Measurements from ENCODE around the gene RACGAP1. TPM values are rescaled to one million over a fixed set of nuclear protein-coding genes. Genes with fewer than 3 reads are reported as not detected.
A peak's percentile ranks its signal among the peaks of the same experiment; 100 is the strongest.

Gene RACGAP1
- total RNA-seq, 4 donors from 2014 or later: 10.5 to 23.7 (median 13.1) TPM

- Histone ChIP-seq H3K27ac (no peak overlapping the region), H3K9me3 (no peaks in the 10 kb centered on the region), H3K27me3 (peaks cover 44% of the 10 kb centered on the region), H3K4me3 (peak overlapping the region in 1 of 2 donors; percentile 50), H3K36me3 (no peaks in the 10 kb centered on the region), H3K4me1 (peaks cover 0 to 20% (median 7%) of the 10 kb centered on the region in 3 donors)
- no peak for TF ChIP-seq POLR2A (IDR thresholded peaks at IDR 0.05)
- no peak for TF ChIP-seq EP300 (IDR thresholded peaks at IDR 0.05)
- no peak for TF ChIP-seq POLR2AphosphoS5 (IDR thresholded peaks at IDR 0.05)
- TF ChIP-seq CTCF (IDR thresholded peaks at IDR 0.05): no peak
- no peak for ATAC-seq
- no CpG with 5 or more reads among the region's 37 CpGs for WGBS, 2 donors (ENCODE audit: low coverage in 1 of 2)
These were observed 63.1 kb downstream of the RACGAP1 start for GRCh38 chr12:49961993-49962764.

GRCh38 chr12:49961111-49961922 is 64.0 kb downstream of the RACGAP1 start, which contains the start of gene AQP5:
AQP5 (plus strand) TSS chr12:49961872; CDS start chr12:49962018, 146 bp downstream.
- ATAC-seq: peak; percentile 22
- Histone ChIP-seq H3K27ac (no peak within 1 kb of the TSS), H3K9me3 (no peaks in the 10 kb centered on the region), H3K4me1 (peaks cover 0 to 15% (median 6%) of the 10 kb centered on the region in 3 donors), H3K36me3 (no peaks in the 10 kb centered on the region), H3K4me3 (peak within 1 kb of the TSS in 1 of 2 donors; percentile 50), H3K27me3 (peaks cover 52% of the 10 kb centered on the region)
- no CpG with 5 or more reads among the region's 111 CpGs for WGBS, 2 donors (ENCODE audit: low coverage in 1 of 2)
- no peak for TF ChIP-seq POLR2A (IDR thresholded peaks at IDR 0.05)
- no peak for TF ChIP-seq EP300 (IDR thresholded peaks at IDR 0.05)
- no peak for TF ChIP-seq POLR2AphosphoS5 (IDR thresholded peaks at IDR 0.05)
- TF ChIP-seq CTCF (IDR thresholded peaks at IDR 0.05): no peak

- H3K27ac ChIP-seq: no peak overlapping the region
- no peaks in the 10 kb centered on the region for H3K36me3 ChIP-seq
- peaks cover 60% of the 10 kb centered on the region for H3K27me3 ChIP-seq
- H3K4me1 ChIP-seq: peaks cover 0 to 15% (median 6%) of the 10 kb centered on the region in 3 donors
- peak overlapping the region in 1 of 2 donors; percentile 50 for H3K4me3 ChIP-seq
- ATAC-seq: no peak
- no peaks in the 10 kb centered on the region for H3K9me3 ChIP-seq
- 53 to 100% methylated on average over 1 to 7 of the region's 13 CpGs for WGBS, 2 donors (ENCODE audit: low coverage in 1 of 2)
- TF ChIP-seq CTCF (IDR thresholded peaks at IDR 0.05): no peak
- no peak for TF ChIP-seq POLR2AphosphoS5 (IDR thresholded peaks at IDR 0.05)
- TF ChIP-seq EP300 (IDR thresholded peaks at IDR 0.05): no peak
- no peak for TF ChIP-seq POLR2A (IDR thresholded peaks at IDR 0.05)
These were observed 64.7 kb downstream of the RACGAP1 start for GRCh38 chr12:49960474-49961110.

GRCh38 chr12:49959685-49960473 is 65.4 kb downstream of the RACGAP1 start:
- no peak overlapping the region for H3K4me3 ChIP-seq
- peaks cover 0 to 15% (median 6%) of the 10 kb centered on the region in 3 donors for H3K4me1 ChIP-seq
- peaks cover 67% of the 10 kb centered on the region for H3K27me3 ChIP-seq
- TF ChIP-seq POLR2A (IDR thresholded peaks at IDR 0.05) (no peak), EP300 (IDR thresholded peaks at IDR 0.05) (no peak), CTCF (IDR thresholded peaks at IDR 0.05) (no peak), POLR2AphosphoS5 (IDR thresholded peaks at IDR 0.05) (no peak)
- H3K9me3 ChIP-seq: no peaks in the 10 kb centered on the region
- H3K27ac ChIP-seq: no peak overlapping the region
- WGBS, 2 donors (ENCODE audit: low coverage in 1 of 2): 48% methylated on average over 5 of the region's 11 CpGs; no CpG with 5 or more reads in 1 of the 2 donors
- ATAC-seq: no peak
- no peaks in the 10 kb centered on the region for H3K36me3 ChIP-seq

Data from gastroesophageal sphincter (tissue), 4 donors.